ENCODE results near the gene PARPBP.
"Not testable (repeated sequence)": the region's sequence is repeated elsewhere in the genome, so short reads cannot be mapped to it uniquely, and the experiment has no call there.

Gene PARPBP

DNA sequence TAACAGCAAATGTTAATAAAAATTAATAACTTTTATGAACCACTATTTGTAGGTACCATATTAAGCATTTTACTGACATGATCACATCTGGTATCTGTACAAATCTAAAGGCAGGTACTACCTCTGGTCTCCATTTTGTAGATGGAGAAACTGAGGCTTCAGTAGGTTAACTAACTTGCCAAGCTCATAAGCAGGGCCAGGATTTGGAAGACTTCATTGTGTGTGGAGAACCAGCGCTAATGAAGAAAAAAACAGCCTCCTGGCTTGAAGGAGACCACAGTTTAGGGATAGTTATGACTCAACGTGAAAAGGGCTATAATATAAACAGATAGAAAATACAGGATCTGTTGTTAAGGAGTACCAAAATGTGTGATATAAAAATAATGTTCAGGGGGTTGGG, 1.1 kb upstream of the PARPBP start:
- DNase-seq (ENCODE audit: low spot score in 2 of 2) (no peak), ATAC-seq (replicated peaks; ENCODE audit: extremely low read depth, poor library complexity, severe bottlenecking) (no peak)
- H3K9me3 Mint-ChIP-seq, result no peaks in the 10 kb centered on the region
- H3K4me3 Mint-ChIP-seq, result peak overlapping the region; percentile 92
- H3K27ac Mint-ChIP-seq (ENCODE audit: low read depth), result peak overlapping the region; percentile 92
- peaks cover 16% of the 10 kb centered on the region for H3K36me3 Mint-ChIP-seq (ENCODE audit: insufficient read depth)
- H3K27me3 Mint-ChIP-seq, result no peaks in the 10 kb centered on the region
- peaks cover 15% of the 10 kb centered on the region for H3K4me1 Mint-ChIP-seq

DNA sequence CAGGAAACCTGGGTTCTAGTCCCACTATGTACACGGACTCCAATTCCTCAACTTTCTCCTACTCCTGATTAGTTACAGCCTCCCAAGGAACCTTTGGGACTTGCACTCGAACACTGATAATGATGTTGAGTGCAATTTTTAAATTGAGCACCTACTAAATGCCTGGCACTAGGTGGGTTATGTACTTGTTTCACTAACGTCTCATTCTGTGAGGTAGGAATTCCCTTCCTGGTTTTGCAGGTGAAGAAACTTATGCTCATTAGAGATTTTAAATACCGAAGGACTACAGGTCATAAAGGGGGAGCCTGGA, 536 bp downstream of the PARPBP start:
- DNase-seq (ENCODE audit: low spot score in 2 of 2), result no peak
- Mint-ChIP-seq H3K4me3 (peak overlapping the region; percentile 92), H3K36me3 (ENCODE audit: insufficient read depth) (peaks cover 15% of the 10 kb centered on the region), H3K27me3 (no peaks in the 10 kb centered on the region), H3K4me1 (peaks cover 15% of the 10 kb centered on the region), H3K9me3 (no peaks in the 10 kb centered on the region), H3K27ac (ENCODE audit: low read depth) (peak overlapping the region; percentile 92)
- ATAC-seq (replicated peaks; ENCODE audit: extremely low read depth, poor library complexity, severe bottlenecking), result no peak

DNA sequence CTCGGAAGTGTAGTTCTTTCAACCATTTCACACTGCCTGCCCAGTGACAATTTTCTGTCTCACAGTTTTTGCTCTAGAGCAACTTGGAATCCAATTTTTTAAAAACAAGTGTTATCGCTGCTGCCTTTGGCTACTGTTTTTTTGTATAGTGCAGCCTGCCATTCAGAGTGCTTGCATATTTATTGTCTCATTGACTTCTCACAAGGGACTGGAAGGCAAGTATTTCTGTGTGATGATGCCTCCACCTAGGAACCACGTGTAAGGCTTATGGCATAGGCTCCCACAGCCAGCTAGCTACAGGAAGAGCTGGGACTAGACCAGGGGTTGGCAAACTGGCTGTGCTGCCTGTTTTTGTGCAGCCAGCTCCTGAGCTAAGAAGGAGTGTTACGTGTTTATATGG, 903 bp downstream of the PARPBP start:
- H3K36me3 Mint-ChIP-seq (ENCODE audit: insufficient read depth), result peaks cover 12% of the 10 kb centered on the region
- H3K4me1 Mint-ChIP-seq, result peaks cover 15% of the 10 kb centered on the region
- H3K27ac Mint-ChIP-seq (ENCODE audit: low read depth), result peak overlapping the region; percentile 92
- H3K4me3 Mint-ChIP-seq, result peak overlapping the region; percentile 92
- no peaks in the 10 kb centered on the region for H3K9me3 Mint-ChIP-seq
- H3K27me3 Mint-ChIP-seq, result no peaks in the 10 kb centered on the region
- ATAC-seq (replicated peaks; ENCODE audit: extremely low read depth, poor library complexity, severe bottlenecking) (no peak), DNase-seq (ENCODE audit: low spot score in 2 of 2) (no peak)

DNA sequence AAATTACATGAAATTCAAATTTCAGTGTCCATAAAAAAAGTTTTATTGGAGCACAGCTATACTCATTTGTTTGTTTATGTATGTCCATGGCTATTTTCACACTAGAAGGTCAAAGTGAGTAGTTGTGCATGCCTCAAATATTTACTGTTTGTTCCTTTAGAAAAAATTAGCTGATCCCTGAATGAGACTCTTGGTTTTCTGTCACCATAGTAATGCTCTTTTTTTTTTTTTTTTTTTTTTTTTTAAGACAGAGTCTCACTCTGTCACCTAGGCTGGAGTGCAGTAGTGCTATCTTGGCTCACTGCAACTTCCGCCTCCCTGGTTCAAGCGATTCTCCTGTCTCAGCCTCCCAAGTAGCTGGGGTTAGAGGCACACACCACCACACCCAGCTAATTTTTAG, 1.3 kb downstream of the PARPBP start:
- Mint-ChIP-seq H3K27ac (ENCODE audit: low read depth) (peak overlapping the region; percentile 92), H3K4me1 (peaks cover 15% of the 10 kb centered on the region), H3K4me3 (peak overlapping the region; percentile 92), H3K36me3 (ENCODE audit: insufficient read depth) (peaks cover 12% of the 10 kb centered on the region)
- H3K9me3 Mint-ChIP-seq; DNase-seq (ENCODE audit: low spot score in 2 of 2); H3K27me3 Mint-ChIP-seq; ATAC-seq (replicated peaks; ENCODE audit: extremely low read depth, poor library complexity, severe bottlenecking): not testable (repeated sequence)

DNA sequence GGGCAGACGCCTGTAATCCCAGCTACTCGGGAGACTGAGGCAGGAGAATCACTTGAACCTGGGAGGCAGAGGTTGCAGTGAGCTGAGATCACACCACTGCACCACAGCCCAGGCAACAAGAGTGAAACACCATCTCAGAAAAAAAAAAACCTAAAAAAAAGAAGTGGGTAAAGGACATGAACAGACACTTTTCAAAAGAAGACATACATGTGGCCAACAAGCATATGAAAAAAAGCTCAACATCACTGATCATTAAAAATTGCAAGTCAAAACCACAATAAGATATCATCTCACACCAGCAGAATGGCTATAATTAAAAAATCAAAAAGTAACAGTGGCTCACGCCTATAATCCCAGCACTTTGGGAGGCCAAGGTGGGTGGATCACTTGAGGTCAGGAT, 10.7 kb downstream of the PARPBP start:
- DNase-seq (ENCODE audit: low spot score in 2 of 2); ATAC-seq (replicated peaks; ENCODE audit: extremely low read depth, poor library complexity, severe bottlenecking); H3K9me3 Mint-ChIP-seq; H3K36me3 Mint-ChIP-seq (ENCODE audit: insufficient read depth); H3K27me3 Mint-ChIP-seq; H3K4me1 Mint-ChIP-seq; H3K4me3 Mint-ChIP-seq; H3K27ac Mint-ChIP-seq (ENCODE audit: low read depth): not testable (repeated sequence)

DNA sequence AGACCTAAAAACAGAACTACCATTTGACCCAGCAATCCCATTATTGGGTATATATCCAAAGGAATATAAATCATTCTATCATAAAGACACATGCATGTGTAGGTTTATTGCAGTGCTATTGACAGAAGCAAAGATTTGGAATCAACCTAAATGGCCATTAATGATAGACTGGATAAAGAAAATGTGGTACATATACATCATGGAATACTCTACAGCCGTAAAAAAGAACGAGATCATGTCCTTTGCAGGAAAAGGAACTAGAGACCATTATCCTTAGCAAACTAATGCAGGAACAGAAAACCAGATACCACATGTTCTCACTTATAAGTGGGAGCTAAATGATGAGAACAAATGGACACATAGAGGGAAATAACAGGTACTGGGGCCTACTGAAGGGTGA, 11.5 kb downstream of the PARPBP start:
- not testable (repeated sequence) for H3K4me1 Mint-ChIP-seq; H3K27ac Mint-ChIP-seq (ENCODE audit: low read depth); H3K27me3 Mint-ChIP-seq; H3K9me3 Mint-ChIP-seq; H3K36me3 Mint-ChIP-seq (ENCODE audit: insufficient read depth); ATAC-seq (replicated peaks; ENCODE audit: extremely low read depth, poor library complexity, severe bottlenecking); DNase-seq (ENCODE audit: low spot score in 2 of 2); H3K4me3 Mint-ChIP-seq

DNA sequence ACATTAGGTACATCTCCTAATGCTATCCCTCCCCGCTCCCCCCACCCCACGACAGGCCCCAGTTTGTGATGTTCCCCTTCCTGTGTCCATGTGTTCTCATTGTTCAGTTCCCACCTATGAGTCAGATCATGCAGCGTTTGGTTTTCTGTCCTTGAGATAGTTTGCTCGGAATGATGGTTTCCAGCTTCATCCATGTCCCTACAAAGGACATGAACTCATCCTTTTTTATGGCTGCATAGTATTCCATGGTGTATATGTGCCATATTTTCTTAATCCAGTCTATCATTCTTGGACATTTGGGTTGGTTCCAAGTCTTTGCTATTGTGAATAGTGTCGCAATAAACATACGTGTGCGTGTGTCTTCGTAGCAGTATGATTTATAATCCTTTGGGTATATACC, 17.6 kb downstream of the PARPBP start:
- not testable (repeated sequence) for DNase-seq (ENCODE audit: low spot score in 2 of 2); ATAC-seq (replicated peaks; ENCODE audit: extremely low read depth, poor library complexity, severe bottlenecking); H3K36me3 Mint-ChIP-seq (ENCODE audit: insufficient read depth); H3K9me3 Mint-ChIP-seq; H3K27me3 Mint-ChIP-seq; H3K4me3 Mint-ChIP-seq; H3K4me1 Mint-ChIP-seq; H3K27ac Mint-ChIP-seq (ENCODE audit: low read depth)

DNA sequence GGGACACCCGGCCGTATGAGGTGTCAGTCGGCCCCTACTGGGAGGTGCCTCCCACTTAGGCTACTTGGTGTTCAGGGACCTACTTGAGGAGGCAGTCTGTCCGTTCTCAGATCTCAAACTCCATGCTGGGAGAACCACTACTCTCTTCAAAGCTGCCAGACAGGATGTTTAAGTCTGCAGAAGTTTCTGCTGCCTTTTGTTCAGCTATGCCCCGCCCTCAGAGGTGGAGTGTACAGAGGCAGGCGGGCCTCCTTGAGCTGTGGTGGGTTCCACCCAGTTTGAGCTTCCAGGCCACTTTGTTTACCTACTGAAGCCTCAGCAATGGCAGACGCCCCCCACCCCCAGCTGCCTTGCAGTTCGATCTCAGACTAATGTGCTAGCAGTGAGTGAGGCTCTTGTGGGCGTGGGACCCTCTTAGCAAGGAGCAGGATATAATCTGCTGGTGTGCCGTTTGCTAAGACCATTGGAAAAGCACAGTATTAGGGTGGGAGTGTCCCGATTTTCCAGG, 22.9 kb downstream of the PARPBP start:
- not testable (repeated sequence) for DNase-seq (ENCODE audit: low spot score in 2 of 2); H3K27me3 Mint-ChIP-seq; H3K9me3 Mint-ChIP-seq; H3K4me1 Mint-ChIP-seq; H3K36me3 Mint-ChIP-seq (ENCODE audit: insufficient read depth); ATAC-seq (replicated peaks; ENCODE audit: extremely low read depth, poor library complexity, severe bottlenecking); H3K4me3 Mint-ChIP-seq; H3K27ac Mint-ChIP-seq (ENCODE audit: low read depth)

DNA sequence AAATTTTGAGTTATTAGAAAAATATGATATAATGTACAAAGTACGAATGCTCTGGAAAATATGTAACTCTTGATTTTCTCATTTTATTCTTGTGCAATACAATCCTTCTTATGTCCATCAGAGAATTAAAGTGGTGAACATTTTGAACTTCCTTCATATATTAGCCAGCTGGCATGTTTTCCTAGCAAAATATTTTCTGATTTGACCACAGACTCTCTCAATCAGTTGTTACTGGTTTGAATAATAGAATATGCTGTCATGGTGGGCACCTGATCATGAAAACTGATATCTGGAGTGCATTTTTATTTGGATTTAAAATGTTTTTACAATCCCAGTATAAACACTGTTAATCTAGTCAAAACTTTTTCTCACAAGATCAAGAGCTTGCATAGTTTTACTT, 24.2 kb downstream of the PARPBP start:
- no peak overlapping the region for H3K4me3 Mint-ChIP-seq
- DNase-seq (ENCODE audit: low spot score in 2 of 2), result no peak
- ATAC-seq (replicated peaks; ENCODE audit: extremely low read depth, poor library complexity, severe bottlenecking), result no peak

DNA sequence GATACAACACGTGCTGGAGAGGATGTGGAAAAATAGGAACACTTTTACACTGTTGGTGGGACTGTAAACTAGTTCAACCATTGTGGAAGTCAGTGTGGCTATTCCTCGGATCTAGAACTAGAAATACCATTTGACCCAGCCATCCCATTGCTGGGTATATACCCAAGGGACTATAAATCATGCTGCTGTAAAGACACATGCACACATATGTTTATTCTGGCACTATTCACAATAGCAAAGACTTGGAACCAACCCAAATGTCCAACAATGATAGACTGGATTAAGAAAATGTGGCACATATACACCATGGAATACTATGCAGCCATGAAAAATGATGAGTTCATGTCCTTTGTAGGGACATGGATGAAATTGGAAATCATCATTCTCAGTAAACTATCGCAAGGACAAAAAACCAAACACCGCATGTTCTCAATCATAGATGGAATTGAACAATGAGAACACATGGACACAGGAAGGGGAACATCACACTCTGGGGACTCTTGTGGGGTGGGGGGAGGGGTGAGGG, 27.1 kb downstream of the PARPBP start:
- not testable (repeated sequence) for DNase-seq (ENCODE audit: low spot score in 2 of 2); H3K36me3 Mint-ChIP-seq (ENCODE audit: insufficient read depth); H3K4me1 Mint-ChIP-seq; H3K27ac Mint-ChIP-seq (ENCODE audit: low read depth); H3K27me3 Mint-ChIP-seq; H3K9me3 Mint-ChIP-seq; H3K4me3 Mint-ChIP-seq; ATAC-seq (replicated peaks; ENCODE audit: extremely low read depth, poor library complexity, severe bottlenecking)

More for the DNA sequence above, 24.2 kb downstream of the PARPBP start:
- no peaks in the 10 kb centered on the region for H3K36me3 Mint-ChIP-seq (ENCODE audit: insufficient read depth)
- no peaks in the 10 kb centered on the region for H3K4me1 Mint-ChIP-seq
- no peaks in the 10 kb centered on the region for H3K27me3 Mint-ChIP-seq
- no peak overlapping the region for H3K27ac Mint-ChIP-seq (ENCODE audit: low read depth)
- H3K9me3 Mint-ChIP-seq, result no peaks in the 10 kb centered on the region

DNA sequence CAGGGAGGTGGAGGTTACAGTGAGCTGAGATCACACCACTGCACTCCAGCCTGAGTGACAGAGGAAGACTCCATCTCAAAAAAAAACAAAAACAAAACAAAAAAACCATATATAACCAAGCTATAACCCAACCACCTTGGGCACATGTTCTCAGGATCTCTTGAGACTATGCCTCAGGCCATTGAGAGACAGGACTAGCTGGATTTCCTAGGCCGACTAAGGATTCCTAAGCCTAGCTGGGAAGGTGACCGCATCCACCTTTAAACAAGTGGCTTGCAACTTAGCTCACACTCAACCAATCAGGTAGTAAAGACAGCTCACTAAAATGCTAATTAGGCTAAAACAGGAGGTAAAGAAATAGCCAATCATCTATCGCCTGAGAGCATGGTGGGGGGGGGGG, 35.2 kb downstream of the PARPBP start:
- H3K27me3 Mint-ChIP-seq; ATAC-seq (replicated peaks; ENCODE audit: extremely low read depth, poor library complexity, severe bottlenecking); H3K9me3 Mint-ChIP-seq; H3K4me1 Mint-ChIP-seq; DNase-seq (ENCODE audit: low spot score in 2 of 2); H3K27ac Mint-ChIP-seq (ENCODE audit: low read depth); H3K4me3 Mint-ChIP-seq; H3K36me3 Mint-ChIP-seq (ENCODE audit: insufficient read depth): not testable (repeated sequence)

DNA sequence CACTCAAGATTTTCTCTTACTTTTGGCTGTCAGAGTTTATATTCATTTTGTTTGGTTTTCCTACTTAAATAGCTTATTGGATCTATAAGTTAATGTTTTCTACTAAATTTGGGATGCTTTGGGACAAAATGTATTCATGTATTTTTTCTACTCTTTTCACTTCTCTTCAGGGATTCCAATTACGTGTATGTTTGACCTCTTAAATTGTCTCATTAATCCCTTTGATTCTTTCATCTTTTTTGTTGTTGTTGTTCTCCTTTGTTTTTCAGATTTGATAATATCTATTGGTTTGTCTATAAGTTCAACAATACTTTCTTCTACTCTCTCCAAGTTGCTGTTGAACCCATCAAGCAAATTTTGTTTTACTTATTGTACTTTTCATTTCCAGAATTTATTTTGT, 43.4 kb downstream of the PARPBP start:
- ATAC-seq (replicated peaks; ENCODE audit: extremely low read depth, poor library complexity, severe bottlenecking) (no peak), DNase-seq (ENCODE audit: low spot score in 2 of 2) (no peak)
- Mint-ChIP-seq H3K27me3 (no peaks in the 10 kb centered on the region), H3K27ac (ENCODE audit: low read depth) (no peak overlapping the region), H3K9me3 (no peaks in the 10 kb centered on the region), H3K4me1 (no peaks in the 10 kb centered on the region), H3K36me3 (ENCODE audit: insufficient read depth) (no peaks in the 10 kb centered on the region), H3K4me3 (no peak overlapping the region)

DNA sequence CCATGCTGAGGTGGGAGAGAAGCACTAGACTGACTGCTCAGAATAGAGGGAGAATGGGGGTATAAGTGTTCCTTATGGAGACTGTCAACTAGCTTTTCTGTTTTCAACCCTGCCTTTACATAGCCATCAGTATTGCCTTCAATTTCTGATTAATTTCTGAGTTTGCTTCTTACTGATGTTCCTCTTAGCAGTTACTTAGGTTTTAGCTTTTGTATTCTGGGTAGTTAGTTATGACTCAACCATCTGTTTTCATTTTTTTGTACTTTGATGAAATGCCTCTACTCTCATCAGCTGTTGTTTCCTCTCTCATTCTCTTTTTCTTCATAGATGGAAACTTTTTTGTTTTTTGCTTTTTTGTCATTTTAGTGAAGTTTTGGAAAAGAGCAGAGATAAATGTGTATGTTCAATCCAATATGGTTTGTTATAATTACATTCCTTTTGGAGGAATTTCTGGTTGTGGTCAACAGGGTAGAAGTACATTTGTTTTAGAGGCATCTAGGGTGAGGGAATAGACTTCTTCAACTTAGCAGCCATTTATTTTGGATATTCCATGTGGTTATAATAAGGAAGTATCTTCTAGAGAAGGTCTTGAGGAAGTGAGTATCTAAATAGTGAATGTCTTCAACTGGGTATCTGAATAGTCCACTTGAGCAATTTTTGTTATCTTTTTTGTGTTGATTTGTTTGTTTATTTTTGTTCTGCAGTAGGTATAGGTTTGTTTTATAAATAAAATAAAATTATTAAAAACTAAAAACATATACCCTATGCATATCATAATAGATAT, 48.0 kb downstream of the PARPBP start:
- no peak for ATAC-seq (replicated peaks; ENCODE audit: extremely low read depth, poor library complexity, severe bottlenecking)
- no peaks in the 10 kb centered on the region for H3K9me3 Mint-ChIP-seq
- no peaks in the 10 kb centered on the region for H3K27me3 Mint-ChIP-seq
- H3K27ac Mint-ChIP-seq (ENCODE audit: low read depth), result no peak overlapping the region
- H3K36me3 Mint-ChIP-seq (ENCODE audit: insufficient read depth), result no peaks in the 10 kb centered on the region
- no peaks in the 10 kb centered on the region for H3K4me1 Mint-ChIP-seq
- no peak overlapping the region for H3K4me3 Mint-ChIP-seq
- DNase-seq (ENCODE audit: low spot score in 2 of 2), result no peak
